Spleen (tissue), 7 donors: Measurements from ENCODE around the gene ZNF23.

Source experiments
- POLR2A ChIP-seq, 3 donors: fragments of 450-650 bp; IDR thresholded peaks; one replicate each; pipeline ENCODE4 v1.5.1; 2017; ENCODE audit warnings: antibody characterized with exemption in 3 of 3, mild to moderate bottlenecking in 1 of 3
- POLR2AphosphoS5 ChIP-seq, 3 donors: sonication (generic); formaldehyde crosslinking; IDR thresholded peaks; one replicate each; pipeline ENCODE4 v1.5.1; 2017; ENCODE audit warnings: antibody characterized with exemption in 3 of 3
- TF ChIP-seq, protein P1 (sequence below), 11 experiments: fragments of 200-600 bp in 7 of 11; fragments of 450-650 bp in 4 of 11; sonication (generic) in 4 of 11; IDR thresholded peaks in 8 of 11; conservative IDR thresholded peaks in 3 of 11; 1 replicate in 7 of 11; 2 replicates in 4 of 11; pipeline versions ENCODE4 v1.4.0 to v1.8.0; 2016 to 2021; ENCODE audit warnings: antibody characterized with exemption in 11 of 11, inconsistent platforms in 4 of 11, mild to moderate bottlenecking in 1 of 11
- donor health status: DM: no; HTN: no; CAD: no; lungs with moderate emphysema.
- donor health status: DM: no; HTN: no; CAD: no.
- donor health status: DM: no; HTN: no; CAD: no.

GRCh38 chr16:71472051-71472450 is 10.0 kb upstream of the ZNF23 start:
- TF ChIP-seq, protein P1, sequence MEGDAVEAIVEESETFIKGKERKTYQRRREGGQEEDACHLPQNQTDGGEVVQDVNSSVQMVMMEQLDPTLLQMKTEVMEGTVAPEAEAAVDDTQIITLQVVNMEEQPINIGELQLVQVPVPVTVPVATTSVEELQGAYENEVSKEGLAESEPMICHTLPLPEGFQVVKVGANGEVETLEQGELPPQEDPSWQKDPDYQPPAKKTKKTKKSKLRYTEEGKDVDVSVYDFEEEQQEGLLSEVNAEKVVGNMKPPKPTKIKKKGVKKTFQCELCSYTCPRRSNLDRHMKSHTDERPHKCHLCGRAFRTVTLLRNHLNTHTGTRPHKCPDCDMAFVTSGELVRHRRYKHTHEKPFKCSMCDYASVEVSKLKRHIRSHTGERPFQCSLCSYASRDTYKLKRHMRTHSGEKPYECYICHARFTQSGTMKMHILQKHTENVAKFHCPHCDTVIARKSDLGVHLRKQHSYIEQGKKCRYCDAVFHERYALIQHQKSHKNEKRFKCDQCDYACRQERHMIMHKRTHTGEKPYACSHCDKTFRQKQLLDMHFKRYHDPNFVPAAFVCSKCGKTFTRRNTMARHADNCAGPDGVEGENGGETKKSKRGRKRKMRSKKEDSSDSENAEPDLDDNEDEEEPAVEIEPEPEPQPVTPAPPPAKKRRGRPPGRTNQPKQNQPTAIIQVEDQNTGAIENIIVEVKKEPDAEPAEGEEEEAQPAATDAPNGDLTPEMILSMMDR (IDR thresholded peaks at IDR 0.05 in 8 of 11, conservative IDR thresholded peaks at IDR 0.05 in 3 of 11): no peak
- TF ChIP-seq POLR2AphosphoS5 (IDR thresholded peaks at IDR 0.05) (no peak), POLR2A (IDR thresholded peaks at IDR 0.05) (no peak)
